MM.1S (cell line): ENCODE results near the gene DNAH5.

Experiments used
- DNase-seq: peaks from one replicate; pipeline ENCODE4 v3.0.0-alpha.2; 2015
- H2AFZ ChIP-seq: fragments of 300-600 bp; sonication (generic); 2 replicates; pipeline ENCODE4 v1.6.0; 2016; ENCODE audit warnings: antibody characterized with exemption, low read length
- H3F3A ChIP-seq: fragments of 300-600 bp; sonication (generic); 2 replicates; pipeline ENCODE4 v1.6.1; 2016; ENCODE audit warnings: mild to moderate bottlenecking, antibody characterized with exemption, low read length, moderate library complexity, mixed read lengths; ENCODE audit not compliant: insufficient read depth
- H3K27ac ChIP-seq: fragments of 300-600 bp; sonication (generic); 2 replicates; pipeline ENCODE4 v1.5.1; 2016; ENCODE audit warnings: mild to moderate bottlenecking, low read length
- H3K27me3 ChIP-seq: fragments of 300-600 bp; sonication (generic); replicated peaks from 2 replicates; pipeline ENCODE4 v1.6.0; 2016; ENCODE audit warnings: low read length; ENCODE audit not compliant: insufficient read depth
- H3K36me3 ChIP-seq: fragments of 300-600 bp; sonication (generic); replicated peaks from 2 replicates; pipeline ENCODE4 v1.6.1; 2016; ENCODE audit warnings: mild to moderate bottlenecking, low read length, mixed read lengths; ENCODE audit not compliant: insufficient read depth
- H3K4me1 ChIP-seq: fragments of 300-600 bp; sonication (generic); 2 replicates; pipeline ENCODE4 v1.6.1; 2016; ENCODE audit warnings: low read length, mixed read lengths
- H3K4me2 ChIP-seq: fragments of 300-600 bp; sonication (generic); 2 replicates; pipeline ENCODE4 v1.6.0; 2016; ENCODE audit warnings: low read depth, low read length
- H3K4me3 ChIP-seq: fragments of 300-600 bp; sonication (generic); 2 replicates; pipeline ENCODE4 v1.5.1; 2016; ENCODE audit warnings: low read length, mixed read lengths
- H3K79me2 ChIP-seq: fragments of 300-600 bp; sonication (generic); 2 replicates; pipeline ENCODE4 v1.6.1; 2016; ENCODE audit warnings: mixed run types, low read length, mixed read lengths
- H3K9ac ChIP-seq: fragments of 300-600 bp; sonication (generic); 2 replicates; pipeline ENCODE4 v1.6.1; 2016; ENCODE audit warnings: low read length, mixed read lengths
- H3K9me2 ChIP-seq: fragments of 300-600 bp; sonication (generic); replicated peaks from 2 replicates; pipeline ENCODE4 v1.6.1; 2016; ENCODE audit warnings: mild to moderate bottlenecking, low read length, mixed read lengths; ENCODE audit not compliant: insufficient read depth
- H3K9me3 ChIP-seq: fragments of 300-600 bp; sonication (generic); replicated peaks from 2 replicates; pipeline ENCODE4 v1.6.1; 2016; ENCODE audit warnings: mild to moderate bottlenecking, low read length, mixed read lengths; ENCODE audit not compliant: insufficient read depth
- H4K20me1 ChIP-seq: fragments of 300-600 bp; sonication (generic); 2 replicates; pipeline ENCODE4 v1.6.1; 2016; ENCODE audit warnings: mild to moderate bottlenecking, low read length, moderate library complexity, mixed read lengths; ENCODE audit not compliant: insufficient read depth
- CTCF ChIP-seq: fragments of 300-600 bp; sonication (generic); IDR thresholded peaks from 2 replicates; pipeline ENCODE4 v1.5.1; 2016; ENCODE audit warnings: antibody characterized with exemption, low read length, mixed read lengths
- EZH2 ChIP-seq: fragments of 300-600 bp; sonication (generic); optimal IDR thresholded peaks from 2 replicates; pipeline ENCODE3; 2017; ENCODE audit warnings: low read depth, mild to moderate bottlenecking, antibody characterized with exemption, low read length, mixed read lengths
- EZH2phosphoT487 ChIP-seq: fragments of 300-600 bp; sonication (generic); IDR thresholded peaks from 2 replicates; pipeline ENCODE4 v1.6.1; 2018; ENCODE audit warnings: antibody characterized with exemption, low read length

Gene DNAH5

GRCh38 chr5:13660072-13660471 is 284.4 kb downstream of the DNAH5 start:
- Histone ChIP-seq H3K27ac (no peak overlapping the region), H3K4me3 (no peak overlapping the region), H3K4me2 (no peak overlapping the region), H3K36me3 (no peaks in the 10 kb centered on the region), H3K4me1 (no peaks in the 10 kb centered on the region), H3K9me2 (no peaks in the 10 kb centered on the region), H2AFZ (no peak overlapping the region), H3K27me3 (no peaks in the 10 kb centered on the region), H3K79me2 (no peaks in the 10 kb centered on the region), H3K9ac (no peak overlapping the region), H3F3A (no peaks in the 10 kb centered on the region), H4K20me1 (no peaks in the 10 kb centered on the region), H3K9me3 (no peaks in the 10 kb centered on the region)
- TF ChIP-seq CTCF (no peak), EZH2 (no peak), EZH2phosphoT487 (no peak)
- no peak for DNase-seq

- H3K9me2 ChIP-seq: no peaks in the 10 kb centered on the region
- TF ChIP-seq EZH2 (no peak), EZH2phosphoT487 (no peak), CTCF (no peak)
- H3K27ac ChIP-seq: no peak overlapping the region
- no peak overlapping the region for H3K4me3 ChIP-seq
- DNase-seq: no peak
- H4K20me1 ChIP-seq: no peaks in the 10 kb centered on the region
- no peaks in the 10 kb centered on the region for H3K27me3 ChIP-seq
- no peak overlapping the region for H2AFZ ChIP-seq
- no peak overlapping the region for H3K4me2 ChIP-seq
- no peaks in the 10 kb centered on the region for H3K9me3 ChIP-seq
- no peaks in the 10 kb centered on the region for H3K4me1 ChIP-seq
- no peak overlapping the region for H3K9ac ChIP-seq
- H3K79me2 ChIP-seq: no peaks in the 10 kb centered on the region
- H3F3A ChIP-seq: no peaks in the 10 kb centered on the region
- no peaks in the 10 kb centered on the region for H3K36me3 ChIP-seq
These were observed 285.1 kb downstream of the DNAH5 start for GRCh38 chr5:13659391-13659790.

GRCh38 chr5:13658761-13659160 is 285.7 kb downstream of the DNAH5 start:
- Histone ChIP-seq H3K27ac (no peak overlapping the region), H3K9me3 (no peaks in the 10 kb centered on the region), H3K4me3 (no peak overlapping the region), H3K79me2 (no peaks in the 10 kb centered on the region), H2AFZ (no peak overlapping the region), H3F3A (no peaks in the 10 kb centered on the region), H3K4me1 (no peaks in the 10 kb centered on the region), H3K9me2 (no peaks in the 10 kb centered on the region), H3K27me3 (no peaks in the 10 kb centered on the region), H4K20me1 (no peaks in the 10 kb centered on the region), H3K36me3 (no peaks in the 10 kb centered on the region), H3K4me2 (no peak overlapping the region), H3K9ac (no peak overlapping the region)
- DNase-seq: no peak
- TF ChIP-seq CTCF: no peak
- TF ChIP-seq EZH2phosphoT487: no peak
- TF ChIP-seq EZH2: no peak
